ENCODE measurements around the gene CBR1. TPM values are rescaled to one million over a fixed set of nuclear protein-coding genes. Genes with fewer than 3 reads are reported as not detected.

The CBR1 gene
- 28.5 TPM for total RNA-seq
- long read RNA-seq, transcript CBR1-201 (3 exons, 1,293 nt), result major isoform, 26 of 31 reads
- long read RNA-seq, partial matches to known transcripts, result 0 of 31 reads
- long read RNA-seq, other reads (novel, unspliced or antisense), result 1 of 31 reads

DNA sequence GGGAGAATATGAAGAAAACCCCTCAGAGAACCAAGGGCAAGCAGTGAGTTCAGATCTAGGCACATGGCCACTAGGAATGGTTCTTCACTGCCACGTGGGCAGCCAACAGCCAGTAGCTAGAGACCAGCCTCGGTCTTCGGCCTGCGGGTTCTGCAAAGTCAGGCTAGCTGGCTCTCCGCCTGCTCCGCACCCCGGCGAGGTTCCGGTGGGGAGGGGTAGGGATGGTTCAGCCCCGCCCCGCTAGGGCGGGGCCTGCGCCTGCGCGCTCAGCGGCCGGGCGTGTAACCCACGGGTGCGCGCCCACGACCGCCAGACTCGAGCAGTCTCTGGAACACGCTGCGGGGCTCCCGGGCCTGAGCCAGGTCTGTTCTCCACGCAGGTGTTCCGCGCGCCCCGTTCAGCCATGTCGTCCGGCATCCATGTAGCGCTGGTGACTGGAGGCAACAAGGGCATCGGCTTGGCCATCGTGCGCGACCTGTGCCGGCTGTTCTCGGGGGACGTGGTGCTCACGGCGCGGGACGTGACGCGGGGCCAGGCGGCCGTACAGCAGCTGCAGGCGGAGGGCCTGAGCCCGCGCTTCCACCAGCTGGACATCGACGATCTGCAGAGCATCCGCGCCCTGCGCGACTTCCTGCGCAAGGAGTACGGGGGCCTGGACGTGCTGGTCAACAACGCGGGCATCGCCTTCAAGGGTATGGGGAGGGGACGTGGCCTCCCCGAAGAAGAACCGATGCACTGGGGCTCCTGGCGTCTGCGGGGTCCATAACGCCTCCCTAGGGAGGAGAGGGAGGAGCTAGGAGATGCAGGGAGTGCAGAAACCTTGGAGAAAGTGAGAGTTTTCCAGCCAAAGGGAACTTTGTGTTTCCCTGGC, at the start of gene CBR1:
TSS of gene CBR1 (plus strand) at position 312 of the 871 bp plus-strand sequence. CDS start at position 404, 92 bp downstream.
- ATAC-seq (peak; percentile 99), DNase-seq (ENCODE audit: missing footprints) (peak; percentile 99)
- intact Hi-C loops (cut with DNase I), result no loop called here

DNA sequence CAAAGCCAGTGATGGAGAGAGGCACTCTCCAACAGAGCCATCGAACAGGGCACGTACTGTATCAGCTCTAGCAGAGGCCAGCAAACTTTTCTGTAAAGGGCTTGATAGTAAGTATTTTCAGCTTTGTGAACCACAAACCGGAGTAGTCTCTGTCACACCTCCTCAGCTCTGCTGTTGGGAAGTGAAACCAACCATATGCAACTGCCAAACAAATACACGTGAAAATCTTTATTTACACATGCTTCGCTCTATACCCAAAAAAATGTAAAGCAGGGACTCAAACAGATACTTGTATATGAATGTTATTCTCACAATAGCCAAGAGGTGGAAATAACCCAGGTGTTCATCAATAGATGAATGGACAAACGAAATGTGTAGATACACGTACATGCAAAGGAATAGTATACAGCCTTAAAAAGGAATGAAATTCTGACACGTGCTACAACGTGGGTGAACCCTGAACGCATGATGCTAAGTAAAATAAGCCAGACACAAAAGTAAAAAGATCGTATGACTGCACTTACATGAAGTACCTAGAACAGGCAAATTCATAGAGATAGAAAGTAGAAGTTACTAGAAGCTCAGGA, 48.5 kb upstream of the CBR1 start:
- intact Hi-C loops (cut with DNase I), result no loop called here
- ATAC-seq, result no peak
- no peak for DNase-seq (ENCODE audit: missing footprints)

DNA sequence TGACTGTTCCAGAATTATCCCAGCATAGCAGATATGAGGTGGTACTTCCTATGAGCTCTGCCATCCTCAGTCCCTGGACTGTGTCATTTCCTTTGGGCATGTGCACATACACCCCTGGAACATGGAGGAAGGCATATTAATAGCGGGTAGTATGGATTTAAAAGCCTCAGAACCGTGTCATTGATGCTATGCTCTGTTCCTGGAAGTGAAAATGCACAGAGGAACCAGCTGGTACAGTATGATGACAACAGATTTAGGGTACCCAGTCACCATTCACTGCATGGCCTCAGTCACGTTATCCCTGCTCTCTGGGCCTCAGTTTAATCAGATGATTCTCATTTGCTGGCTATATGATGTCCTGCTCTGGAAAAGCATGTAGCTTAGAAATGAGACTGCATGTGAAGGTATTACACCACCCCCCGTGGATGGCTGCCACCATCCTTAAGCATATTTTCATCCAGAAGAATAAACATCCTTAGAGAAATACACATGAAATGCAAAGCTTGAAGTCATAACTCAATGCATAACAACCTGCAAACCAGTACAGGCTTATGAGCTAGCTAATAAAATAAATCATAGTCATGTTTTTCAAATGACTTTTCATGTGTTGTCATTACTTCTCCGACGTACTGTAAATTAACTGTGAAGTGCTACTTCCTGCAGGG, 47.3 kb upstream of the CBR1 start:
- no peak for DNase-seq (ENCODE audit: missing footprints)
- no peak for ATAC-seq
- intact Hi-C loops (cut with DNase I), result no loop called here

DNA sequence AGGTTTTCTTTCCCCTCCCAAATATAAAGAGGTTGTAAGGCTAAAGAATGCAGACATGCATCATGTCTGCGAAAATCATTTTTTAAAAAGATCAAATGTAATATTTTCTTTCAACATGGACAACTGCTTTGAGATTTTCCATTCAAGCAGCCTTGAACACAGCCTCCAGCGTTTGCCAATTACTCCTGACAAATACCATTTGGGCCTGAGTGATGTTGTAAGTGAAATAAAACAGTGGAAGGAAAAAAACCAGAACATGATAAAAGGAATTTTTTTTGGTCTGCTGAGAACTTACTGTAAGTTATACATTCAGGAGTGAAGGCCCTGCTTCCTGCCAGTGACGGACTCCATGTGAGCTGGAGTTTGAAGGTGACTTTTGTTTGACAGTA, 46.7 kb upstream of the CBR1 start:
- intact Hi-C loops (cut with DNase I), result no loop called here
- DNase-seq (ENCODE audit: missing footprints) (no peak), ATAC-seq (no peak)

DNA sequence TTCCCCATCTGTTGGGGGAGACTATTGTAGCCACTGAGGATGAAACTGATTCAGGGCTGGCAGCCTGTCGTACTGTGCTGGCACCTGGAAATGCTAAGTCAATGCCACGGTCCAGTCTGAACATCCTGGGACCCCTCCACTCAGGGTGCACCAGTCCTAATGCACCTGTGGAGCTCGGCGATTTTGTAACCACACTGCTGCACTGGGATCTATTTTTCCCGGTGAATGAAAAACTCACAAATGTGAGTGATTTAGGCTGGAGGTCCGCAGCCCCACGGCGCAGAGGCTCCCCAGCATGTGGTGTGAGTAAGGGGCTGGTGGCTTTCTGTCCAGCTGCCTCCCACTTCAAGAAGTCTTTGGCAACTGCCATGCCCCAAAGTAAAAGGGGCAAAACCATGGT, 45.0 kb upstream of the CBR1 start:
- ATAC-seq, result no peak
- intact Hi-C loops (cut with DNase I), result no loop called here

DNA sequence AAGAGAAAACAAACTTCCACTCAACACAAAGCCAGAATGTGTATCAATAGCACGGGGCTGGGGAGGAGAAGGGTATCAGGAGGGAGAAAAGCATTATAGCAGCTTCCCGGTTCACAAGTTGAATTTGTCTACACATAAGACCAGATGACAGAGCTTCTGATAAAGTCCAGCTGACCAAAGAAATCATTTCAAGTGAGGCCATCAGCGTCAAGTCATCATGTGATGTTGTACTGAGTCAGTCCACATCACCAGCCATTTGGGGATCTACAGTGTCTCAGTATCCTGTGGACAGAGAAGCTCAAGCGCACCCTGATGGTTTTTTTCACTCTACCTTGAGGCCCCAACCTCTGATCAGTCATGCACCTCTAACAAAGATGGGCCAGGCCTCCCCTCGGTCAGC, 42.5 kb upstream of the CBR1 start:
- DNase-seq (ENCODE audit: missing footprints), result no peak
- intact Hi-C loops (cut with DNase I), result no loop called here
- no peak for ATAC-seq

More for the DNA sequence above, 45.0 kb upstream of the CBR1 start:
- DNase-seq (ENCODE audit: missing footprints), result no peak

DNA sequence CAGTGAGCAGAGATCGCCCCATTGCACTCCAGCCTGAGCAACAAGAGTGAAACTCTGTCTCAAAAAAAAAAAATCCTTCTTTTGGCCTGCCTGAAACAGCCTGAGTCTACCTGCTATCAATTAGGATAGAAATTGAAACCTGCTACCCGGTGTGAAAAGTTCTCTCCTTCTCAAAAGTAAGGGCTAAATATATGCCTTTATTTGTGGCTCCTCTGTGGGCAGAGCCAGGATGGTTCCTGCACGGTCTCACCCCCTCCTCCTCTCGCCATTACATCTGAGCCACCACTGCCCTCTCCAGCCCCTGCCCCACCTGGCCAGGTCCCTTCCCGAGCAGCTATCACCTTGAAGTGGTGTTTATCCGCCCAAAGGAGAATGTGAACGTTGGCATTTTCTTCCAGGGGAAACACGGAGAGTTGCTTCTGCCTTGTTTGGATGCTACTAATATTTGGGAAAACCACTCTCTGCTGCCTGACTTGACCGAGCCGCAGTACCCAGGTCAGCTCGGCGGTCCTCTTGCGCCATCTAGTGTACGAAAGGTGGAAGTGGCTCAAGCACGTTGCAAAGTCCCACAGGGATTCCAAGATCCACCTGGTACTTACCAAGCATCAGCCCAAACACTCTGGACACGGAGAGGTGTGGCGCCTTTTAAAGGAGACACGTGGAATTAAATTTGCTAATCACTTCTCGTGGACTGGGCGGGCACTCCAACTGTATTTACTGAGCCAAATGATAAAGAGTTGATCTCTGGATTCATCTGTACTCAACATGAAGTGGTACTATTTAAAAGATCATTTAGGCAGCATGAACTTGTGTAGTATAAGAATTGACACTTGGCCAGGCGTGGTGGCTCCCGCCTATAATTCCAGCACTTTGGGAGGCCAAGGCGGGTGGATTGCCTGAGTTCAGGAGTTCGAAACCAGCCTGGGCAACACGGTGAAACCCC, 41.4 kb upstream of the CBR1 start:
- intact Hi-C loops (cut with DNase I), result loop anchor here (1.0 kb wide), 1 partner anchor 1283 kb away; no protein-coding TSS in a partner anchor
- ATAC-seq (peak; percentile 92), DNase-seq (ENCODE audit: missing footprints) (peak; percentile 85)

DNA sequence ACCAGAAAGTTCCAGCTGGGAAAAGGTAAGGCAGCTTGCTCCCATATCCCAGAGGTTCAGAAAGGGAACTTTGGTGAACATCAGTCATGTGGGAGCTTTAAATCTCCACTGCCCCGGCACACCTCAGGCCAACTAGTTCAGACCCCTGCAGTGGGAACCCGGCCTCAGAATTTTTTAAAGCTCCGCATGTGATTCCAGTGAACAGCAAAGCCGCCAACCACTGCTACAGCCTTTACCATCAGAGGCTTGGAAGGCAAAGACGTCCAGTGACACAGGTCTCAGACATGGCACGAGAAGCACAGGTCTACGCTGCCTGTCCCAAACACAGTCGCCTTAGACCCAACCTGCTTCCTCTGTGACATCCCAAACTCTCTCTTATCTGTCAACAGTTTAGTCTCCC, 40.5 kb upstream of the CBR1 start:
- no peak for DNase-seq (ENCODE audit: missing footprints)
- ATAC-seq, result no peak
- intact Hi-C loops (cut with DNase I), result no loop called here

DNA sequence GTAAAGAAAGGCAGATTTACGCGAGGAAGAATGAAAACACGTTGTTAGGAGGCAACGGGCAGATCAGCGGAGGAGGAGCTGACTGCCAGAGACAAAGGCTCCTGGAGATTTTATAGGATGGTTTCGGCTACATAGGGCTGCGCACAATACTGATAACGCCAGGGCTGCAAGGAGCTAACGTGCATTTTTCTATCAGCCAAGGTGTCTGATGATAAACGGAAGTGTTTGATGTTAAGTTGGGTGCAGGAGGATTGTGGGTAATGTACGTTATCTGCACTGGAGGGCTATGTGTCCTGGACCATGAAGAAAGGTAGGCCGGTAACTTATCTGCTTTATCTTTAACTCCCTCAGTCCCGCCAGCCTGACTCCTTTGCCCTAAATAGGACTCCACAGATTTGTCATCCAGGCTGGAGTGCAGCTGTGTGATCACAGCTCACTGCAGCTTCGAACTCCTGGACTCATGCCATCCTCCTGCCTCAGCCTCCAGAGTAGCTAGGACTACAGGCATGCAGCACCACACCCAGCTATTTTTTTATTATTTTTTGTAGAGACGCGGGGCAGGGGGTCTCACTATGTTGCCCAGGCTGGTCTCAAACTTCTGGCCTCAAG, 39.1 kb upstream of the CBR1 start:
- intact Hi-C loops (cut with DNase I), result no loop called here
- DNase-seq (ENCODE audit: missing footprints) (no peak), ATAC-seq (no peak)

DNA sequence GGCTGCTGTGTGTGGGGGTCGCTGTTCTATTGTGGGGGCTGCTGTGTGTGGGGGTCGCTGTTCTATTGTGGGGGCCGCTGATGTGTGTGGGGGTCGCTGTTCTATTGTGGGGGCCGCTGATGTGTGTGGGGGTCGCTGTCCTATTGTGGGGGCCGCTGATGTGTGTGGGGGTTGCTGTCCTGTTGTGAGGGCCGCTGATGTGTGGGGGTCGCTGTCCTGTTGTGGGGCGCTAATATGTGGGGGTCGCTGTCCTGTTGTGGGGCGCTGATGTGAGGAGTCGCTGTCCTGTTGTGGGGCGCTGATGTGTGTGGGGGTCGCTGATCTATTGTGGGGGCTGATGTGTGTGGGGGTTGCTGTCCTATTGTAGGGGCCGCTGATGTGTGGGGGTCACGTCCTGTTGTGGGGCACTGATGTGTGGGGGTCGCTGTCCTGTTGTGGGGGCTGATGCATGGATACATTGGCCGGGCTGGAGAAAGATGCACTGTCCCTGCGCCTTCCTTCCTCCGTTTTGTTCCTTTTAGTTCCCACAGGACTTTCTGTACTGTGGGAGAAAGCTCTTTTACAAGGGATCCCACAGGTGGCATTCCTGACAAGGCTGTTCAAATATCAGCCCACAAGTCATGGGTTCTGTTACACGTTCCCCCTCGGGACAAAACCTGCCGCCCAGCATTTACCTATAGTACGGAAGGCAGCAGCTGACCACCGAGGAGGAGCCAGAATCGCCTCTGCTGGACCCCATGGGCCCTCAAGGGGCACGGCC, 37.0 kb upstream of the CBR1 start:
- no peak for ATAC-seq
- DNase-seq (ENCODE audit: missing footprints), result no peak
- intact Hi-C loops (cut with DNase I), result no loop called here

DNA sequence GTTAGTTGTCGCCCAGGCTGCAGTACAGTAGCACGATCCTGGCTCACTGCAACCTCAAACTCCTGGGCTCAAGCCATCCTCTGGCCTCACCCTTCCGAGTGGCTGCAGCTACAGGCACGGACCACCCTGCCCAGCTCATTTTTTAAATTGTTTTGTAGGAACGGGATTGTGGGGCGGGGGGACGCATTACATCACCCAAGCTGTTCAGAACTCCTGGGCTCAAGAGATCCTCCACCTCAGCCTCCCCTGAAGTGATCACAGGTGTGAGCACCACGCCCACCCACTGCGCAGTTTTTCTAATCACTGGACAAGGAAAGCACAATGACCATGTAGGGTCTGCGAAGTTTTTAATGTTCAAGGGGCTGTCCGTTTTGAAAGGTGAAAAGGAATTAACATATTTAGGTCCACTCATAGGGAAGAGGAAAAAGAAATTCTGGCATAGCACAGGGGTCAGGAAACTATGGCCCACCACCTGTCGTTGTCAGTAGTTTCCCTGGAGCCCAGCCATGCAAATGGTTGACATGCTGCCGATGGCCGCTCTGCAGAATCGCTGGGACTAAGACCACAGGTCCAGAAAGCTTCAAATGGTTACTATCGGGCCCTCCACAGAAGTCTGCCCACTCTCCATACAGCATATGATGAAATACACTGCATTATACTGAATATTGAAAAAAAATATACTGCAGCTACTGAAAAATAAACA, 35.5 kb upstream of the CBR1 start:
- ATAC-seq (no peak), DNase-seq (ENCODE audit: missing footprints) (no peak)
- intact Hi-C loops (cut with DNase I), result no loop called here

DNA sequence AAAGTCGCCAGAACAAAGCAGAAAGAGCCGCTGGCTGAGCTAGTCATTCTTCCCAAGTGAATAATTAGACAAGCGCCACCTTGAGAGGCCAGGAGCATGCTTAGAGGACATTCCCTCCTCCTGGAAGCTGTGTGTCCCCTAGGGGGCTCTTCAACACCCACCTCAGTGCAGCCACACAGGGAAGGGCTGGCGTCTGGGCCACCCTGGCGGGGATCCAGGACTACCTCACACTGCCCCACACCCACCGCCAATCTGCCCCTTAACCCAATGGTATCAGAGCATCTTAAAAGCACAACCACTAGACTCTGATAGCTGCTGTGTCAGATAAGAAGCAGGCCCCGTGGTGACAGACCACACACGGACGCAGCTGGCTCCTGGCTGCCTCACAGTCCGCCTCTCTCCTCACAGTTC, 34.4 kb upstream of the CBR1 start:
- intact Hi-C loops (cut with DNase I), result no loop called here

DNA sequence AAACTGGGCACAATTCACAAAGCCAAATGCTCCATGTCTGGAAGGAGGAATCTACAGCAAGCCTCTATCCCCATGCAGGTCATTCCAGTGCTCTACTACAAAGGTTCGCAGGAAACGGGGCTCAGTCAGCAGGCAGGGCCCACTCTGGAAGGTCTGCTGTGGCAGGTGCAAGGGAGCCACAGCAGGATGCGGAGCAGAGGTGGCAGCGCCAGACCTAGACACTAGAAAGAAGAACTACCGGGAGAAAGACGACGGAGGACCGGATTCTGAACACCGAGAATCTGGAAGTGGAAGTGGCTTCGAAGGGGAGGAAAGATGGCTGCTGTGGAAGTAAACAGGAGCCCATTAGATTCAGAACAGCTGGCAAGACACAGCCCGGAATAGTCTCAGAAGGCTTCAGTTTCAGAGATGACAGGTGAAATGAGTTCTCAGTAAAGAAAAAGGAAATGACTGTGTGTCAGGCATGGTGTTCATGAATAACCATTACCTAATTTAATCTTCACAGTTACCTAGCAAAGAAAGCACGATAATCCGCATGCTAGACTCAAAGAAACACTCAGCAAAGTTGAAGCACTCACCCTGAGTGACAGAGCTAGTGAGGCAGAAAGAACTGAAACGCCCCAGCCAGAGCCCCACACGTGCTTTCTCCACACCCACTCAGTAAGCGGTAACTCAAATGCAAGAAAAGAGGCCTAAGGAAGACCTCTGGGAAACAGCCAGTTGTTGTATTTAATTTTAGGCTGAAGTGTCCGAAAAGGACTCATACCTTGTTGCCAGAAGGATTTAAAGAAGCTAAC, 30.9 kb upstream of the CBR1 start:
- ATAC-seq (no peak), DNase-seq (ENCODE audit: missing footprints) (no peak)
- intact Hi-C loops (cut with DNase I), result no loop called here

More for the DNA sequence above, 34.4 kb upstream of the CBR1 start:
- DNase-seq (ENCODE audit: missing footprints) (no peak), ATAC-seq (no peak)

DNA sequence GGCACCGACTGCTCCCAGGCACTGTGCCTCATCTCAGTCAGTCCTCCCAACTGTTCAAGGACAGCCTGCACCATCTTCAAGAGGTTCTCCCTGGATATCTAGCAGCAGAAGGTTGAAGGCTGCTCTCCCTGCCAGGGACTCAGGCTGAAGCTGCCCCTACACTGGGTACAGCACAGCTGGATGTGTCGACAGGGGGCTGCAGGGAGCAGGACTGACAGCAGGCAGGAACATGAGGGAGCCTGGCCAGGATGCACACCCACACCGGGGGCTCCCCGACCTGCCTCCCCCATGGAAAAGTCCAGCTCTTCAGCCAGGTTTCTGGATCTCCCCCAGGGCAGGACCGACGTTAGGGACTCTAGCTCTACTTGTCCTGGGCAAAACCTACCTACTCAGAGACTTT, 30.0 kb upstream of the CBR1 start:
- ATAC-seq, result no peak
- intact Hi-C loops (cut with DNase I), result no loop called here
- DNase-seq (ENCODE audit: missing footprints), result no peak

DNA sequence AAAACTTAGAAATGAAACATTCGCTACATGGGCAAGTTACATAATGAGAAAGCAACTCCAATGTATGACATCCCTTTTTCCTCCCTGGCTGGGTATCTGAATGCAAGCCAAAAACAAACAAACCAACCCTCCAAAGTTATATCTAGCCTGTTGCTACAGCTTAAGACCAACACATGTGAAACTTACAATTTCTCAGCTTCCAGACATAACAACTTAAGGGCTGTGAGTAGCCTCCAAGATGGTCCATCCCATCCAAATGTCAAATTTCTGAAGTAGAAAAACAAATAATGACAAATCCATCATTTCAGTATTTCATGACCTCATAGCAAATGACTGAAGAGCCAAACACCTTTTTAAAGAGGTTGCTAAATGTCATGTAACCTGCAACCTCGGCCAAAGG, 29.4 kb upstream of the CBR1 start:
- no peak for DNase-seq (ENCODE audit: missing footprints)
- no peak for ATAC-seq
- intact Hi-C loops (cut with DNase I), result no loop called here

DNA sequence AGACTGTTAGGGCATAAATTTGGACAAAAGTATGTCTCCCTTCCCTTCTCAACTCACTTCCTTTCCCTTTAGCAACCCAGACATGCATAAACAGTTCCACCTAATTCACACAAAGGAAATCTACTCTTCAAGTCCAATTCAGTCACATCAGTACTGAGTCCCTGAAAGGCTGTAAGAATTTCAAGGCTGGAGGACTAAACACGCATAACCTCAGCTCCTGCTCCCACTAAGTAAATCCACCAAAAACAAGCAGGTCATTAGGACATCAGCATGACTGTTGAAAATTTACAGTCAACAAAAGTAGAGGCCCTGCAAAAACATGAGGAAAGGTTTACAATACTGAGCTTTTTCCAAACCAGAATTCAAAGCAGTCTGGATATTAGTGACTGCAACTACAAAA, 27.9 kb upstream of the CBR1 start:
- intact Hi-C loops (cut with DNase I), result no loop called here
- no peak for DNase-seq (ENCODE audit: missing footprints)
- ATAC-seq, result no peak
